ENCODE results near the gene C10orf71.

The C10orf71 gene

GRCh38 chr10:49318755-49319154 lies 19.8 kb downstream of the C10orf71 start:
- DNase-seq (ENCODE audit: low read depth): no peak

DNA sequence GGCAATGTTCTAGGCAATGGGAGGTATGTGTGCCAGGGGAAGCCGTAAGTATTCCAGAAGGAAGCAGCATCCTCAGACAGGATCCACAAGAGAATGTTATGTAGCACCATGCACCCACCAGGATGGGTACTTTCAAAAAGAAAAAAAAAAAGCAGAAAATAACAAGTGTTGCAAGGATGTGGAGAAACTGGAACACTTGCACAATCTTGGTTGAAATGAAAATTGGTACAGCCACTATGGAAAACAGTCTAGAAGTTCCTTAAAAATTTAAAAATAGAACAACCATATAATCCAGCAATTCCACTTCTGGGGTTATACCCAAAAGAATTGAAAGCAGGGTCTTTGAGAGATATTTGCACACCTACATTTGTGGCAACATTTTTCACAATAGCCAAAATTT lies 20.2 kb downstream of the C10orf71 start:
- no peak for DNase-seq (ENCODE audit: low read depth)

GRCh38 chr10:49320191-49320590 lies 21.2 kb downstream of the C10orf71 start:
- no peak for DNase-seq (ENCODE audit: low read depth)

DNA sequence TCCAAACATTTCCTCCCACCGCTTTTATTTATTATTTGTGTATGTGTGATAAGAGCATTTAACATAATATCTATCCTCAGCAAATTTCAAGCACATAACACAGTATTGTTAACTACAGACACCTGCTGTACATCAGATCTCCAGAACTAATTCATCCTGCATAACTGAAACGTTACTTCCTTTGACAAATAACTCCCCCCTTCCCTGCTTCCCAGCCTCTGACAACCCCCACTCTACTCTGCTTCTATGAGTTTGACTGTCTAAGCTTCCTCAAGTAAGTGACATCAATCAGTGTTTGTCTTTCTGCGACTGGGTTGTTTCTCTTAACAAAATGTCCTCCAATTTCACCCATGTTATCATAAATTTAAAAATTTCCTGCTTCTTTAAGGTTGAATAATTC lies 22.1 kb downstream of the C10orf71 start:
- DNase-seq (ENCODE audit: low read depth): no peak

GRCh38 chr10:49322371-49323170 lies 23.6 kb downstream of the C10orf71 start:
- DNase-seq (ENCODE audit: low read depth): no peak

- DNase-seq (ENCODE audit: low read depth): no peak
These were observed 24.4 kb downstream of the C10orf71 start for GRCh38 chr10:49323171-49323895.

DNA sequence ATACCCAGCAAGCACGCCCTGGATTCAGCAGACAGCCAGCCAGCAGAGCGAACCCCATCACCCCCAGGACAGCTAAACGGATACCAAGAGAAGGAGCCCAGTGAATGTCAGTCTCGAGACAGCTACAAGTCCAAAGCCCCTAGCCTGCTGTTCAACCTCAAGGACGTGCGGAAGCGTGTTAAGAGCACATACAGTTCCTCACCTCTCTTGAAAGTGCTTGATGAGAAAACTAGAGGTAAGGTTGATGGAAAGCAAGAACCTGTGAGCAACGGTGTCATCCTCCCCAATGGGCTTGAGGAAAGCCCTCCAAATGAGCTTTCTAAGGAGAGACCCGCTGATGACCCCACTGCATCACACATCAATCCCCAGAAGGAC lies 24.9 kb downstream of the C10orf71 start:
- DNase-seq (ENCODE audit: low read depth): no peak

DNA sequence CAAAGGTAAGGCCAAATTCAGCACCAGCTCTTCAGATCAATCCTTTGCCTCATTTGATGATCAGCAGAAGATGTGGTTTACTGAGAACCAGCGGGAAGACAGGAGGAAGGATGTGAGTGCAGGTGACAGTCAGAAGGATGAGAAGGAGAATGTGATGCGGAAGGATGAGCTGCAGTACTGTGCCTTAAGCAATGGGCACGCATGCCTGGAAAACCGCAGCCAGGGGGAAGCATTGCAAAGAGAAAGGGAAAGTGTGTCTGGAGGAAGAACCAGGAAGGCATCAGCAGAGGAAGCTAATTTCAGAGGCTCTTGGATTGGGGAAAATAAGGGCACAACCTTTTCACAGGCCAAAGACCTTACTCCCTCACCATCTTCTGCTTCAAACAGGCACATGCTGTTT lies 25.7 kb downstream of the C10orf71 start:
- DNase-seq (ENCODE audit: low read depth): no peak

DNA sequence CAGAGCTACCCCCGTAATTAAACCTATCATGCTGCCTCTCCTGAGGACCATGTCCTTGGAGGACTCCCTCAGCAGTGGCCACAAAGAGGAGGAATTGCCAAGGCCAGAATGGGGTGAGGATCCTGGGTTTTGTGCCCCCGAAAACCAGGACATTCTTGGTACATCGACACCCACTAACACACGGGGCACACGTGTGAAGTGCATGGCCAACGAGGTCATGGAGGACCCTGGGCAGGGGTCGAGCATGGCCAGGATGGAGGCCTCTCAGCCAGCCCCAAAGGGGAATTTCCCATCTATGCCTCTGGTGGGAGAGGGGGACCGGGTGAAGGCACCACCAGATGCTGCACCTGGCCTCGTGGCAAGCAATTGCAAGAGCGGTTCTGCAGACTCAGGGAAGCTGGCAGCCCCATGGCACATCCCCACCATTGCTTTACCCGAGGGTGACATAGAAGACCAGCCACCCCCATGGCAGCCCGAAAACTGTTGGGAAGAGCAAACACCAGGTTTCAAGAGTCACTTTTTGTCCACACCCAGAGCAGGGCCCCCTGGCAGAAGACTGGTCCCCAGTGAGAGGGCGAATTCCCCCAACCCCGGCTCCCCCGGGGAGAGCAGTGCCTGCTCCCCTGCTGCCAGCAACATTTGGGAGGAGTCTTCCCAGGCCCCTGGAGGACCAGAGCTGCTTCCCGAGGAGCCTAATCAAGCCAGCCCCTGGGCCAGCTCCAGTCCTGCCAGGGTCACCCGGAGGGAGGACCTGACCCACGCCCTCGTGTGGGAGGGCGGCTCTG lies 26.4 kb downstream of the C10orf71 start:
- DNase-seq (ENCODE audit: low read depth): no peak

DNA sequence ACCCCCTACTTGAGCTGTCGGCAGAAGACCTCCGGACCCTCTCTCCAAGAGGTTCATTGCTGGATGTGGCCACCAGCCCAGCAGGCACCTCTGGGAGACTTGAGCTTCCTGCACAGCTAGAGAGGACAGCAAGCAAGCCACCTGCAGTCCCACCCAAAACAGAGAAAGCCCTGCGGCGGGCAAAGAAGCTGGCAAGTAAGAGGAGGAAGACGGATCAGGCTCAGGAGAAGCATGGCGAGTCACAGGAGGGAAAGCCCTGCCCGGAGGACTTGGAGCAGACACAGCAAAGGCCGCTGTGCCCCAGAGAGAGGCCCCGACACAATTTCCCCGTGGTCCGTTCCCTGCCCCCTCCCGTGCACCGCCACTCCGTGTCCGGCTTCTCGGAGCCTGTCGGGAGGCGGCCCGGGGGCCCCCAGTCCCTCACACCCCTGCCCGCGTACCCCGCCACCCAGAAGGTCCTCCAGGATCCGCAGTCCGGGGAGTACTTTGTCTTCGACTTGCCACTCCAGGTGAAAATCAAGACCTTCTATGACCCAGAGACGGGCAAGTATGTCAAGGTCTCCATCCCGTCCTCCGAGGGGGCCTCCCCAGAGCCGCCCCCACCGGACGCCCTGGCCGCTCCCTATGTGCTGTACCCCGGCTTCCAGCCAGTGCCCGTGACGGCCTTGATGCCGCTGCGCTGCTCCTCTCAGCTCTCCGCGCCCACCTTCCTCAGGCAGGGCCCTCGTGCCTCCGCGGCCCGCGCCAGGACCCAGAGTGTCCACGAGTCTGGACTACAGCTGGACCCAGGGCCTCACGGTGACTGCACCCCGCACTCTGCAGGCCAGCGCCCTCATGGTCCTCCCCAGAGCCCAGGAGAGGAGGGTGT lies 27.2 kb downstream of the C10orf71 start:
- DNase-seq (ENCODE audit: low read depth): no peak

- no peak for DNase-seq (ENCODE audit: low read depth)
These were observed 28.3 kb downstream of the C10orf71 start for GRCh38 chr10:49327036-49327813.

- no peak for DNase-seq (ENCODE audit: low read depth)
These were observed 29.6 kb downstream of the C10orf71 start for GRCh38 chr10:49328401-49329145.

- DNase-seq (ENCODE audit: low read depth): no peak
These were observed 30.2 kb downstream of the C10orf71 start for GRCh38 chr10:49329146-49329505.

- DNase-seq (ENCODE audit: low read depth): no peak
These were observed 31.2 kb downstream of the C10orf71 start for GRCh38 chr10:49330127-49330665.

GRCh38 chr10:49331431-49331830 lies 32.5 kb downstream of the C10orf71 start:
- DNase-seq (ENCODE audit: low read depth): no peak

- DNase-seq (ENCODE audit: low read depth): no peak
These were observed 33.4 kb downstream of the C10orf71 start for GRCh38 chr10:49332333-49332732.

GRCh38 chr10:49332768-49333167 lies 33.8 kb downstream of the C10orf71 start:
- no peak for DNase-seq (ENCODE audit: low read depth)

DNA sequence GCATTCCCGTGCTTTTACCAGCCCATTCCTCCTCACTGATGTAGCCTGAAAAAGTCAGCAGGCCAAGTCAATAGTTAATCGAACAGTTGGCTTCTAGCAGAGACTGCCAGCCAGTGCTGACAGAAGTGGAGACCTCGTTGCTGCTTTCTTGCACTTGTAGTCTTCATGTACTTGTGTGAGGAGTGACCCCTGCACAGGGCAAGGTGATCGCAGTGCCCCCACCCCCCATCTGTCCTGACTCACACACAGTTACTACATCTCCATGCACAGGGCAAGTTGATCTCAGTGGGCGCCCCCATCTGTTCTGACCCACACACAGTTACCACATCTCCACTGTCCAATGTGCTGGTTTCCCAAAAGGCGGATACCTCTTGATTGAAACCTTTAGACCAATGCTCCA lies 34.2 kb downstream of the C10orf71 start:
- no peak for DNase-seq (ENCODE audit: low read depth)

GRCh38 chr10:49334964-49335363 lies 36.0 kb downstream of the C10orf71 start:
- DNase-seq (ENCODE audit: low read depth): no peak

- no peak for DNase-seq (ENCODE audit: low read depth)
These were observed 36.5 kb downstream of the C10orf71 start for GRCh38 chr10:49335364-49335972.

All from stimulated activated CD8-positive, alpha-beta memory T cell treated with anti-CD3 and anti-CD28 coated beads, Interleukin-4, amount 100 ng/mL, for 24 hours (primary cell).